ENCODE data around the gene GUCY1A2.

The GUCY1A2 gene

GRCh38 chr11:106983991-106984390 is 34.3 kb downstream of the GUCY1A2 start:
- no peak overlapping the region for H3K27ac ChIP-seq

GRCh38 chr11:106983261-106983660 is 35.0 kb downstream of the GUCY1A2 start:
- no peak for TF ChIP-seq ZFX (IDR thresholded peaks at IDR 0.05)
- TF ChIP-seq CTCF (conservative IDR thresholded peaks at IDR 0.05) = no peak

More at GRCh38 chr11:106983991-106984390, 34.3 kb downstream of the GUCY1A2 start:
- TF ChIP-seq ZFX (IDR thresholded peaks at IDR 0.05) = no peak
- TF ChIP-seq CTCF (conservative IDR thresholded peaks at IDR 0.05) = no peak

GRCh38 chr11:106974831-106975230 is 43.4 kb downstream of the GUCY1A2 start:
- TF ChIP-seq ZFX (IDR thresholded peaks at IDR 0.05) (no peak), CTCF (conservative IDR thresholded peaks at IDR 0.05) (no peak)
- H3K27ac ChIP-seq = no peak overlapping the region

More at GRCh38 chr11:106983261-106983660, 35.0 kb downstream of the GUCY1A2 start:
- no peak overlapping the region for H3K27ac ChIP-seq

GRCh38 chr11:106971864-106972263 is 46.4 kb downstream of the GUCY1A2 start:
- no peak overlapping the region for H3K27ac ChIP-seq
- TF ChIP-seq CTCF (conservative IDR thresholded peaks at IDR 0.05) = no peak

- no peak overlapping the region for H3K27ac ChIP-seq
- TF ChIP-seq CTCF (conservative IDR thresholded peaks at IDR 0.05) (no peak), ZFX (IDR thresholded peaks at IDR 0.05) (no peak)
These were observed 48.5 kb downstream of the GUCY1A2 start for GRCh38 chr11:106969644-106970355.

- no peak overlapping the region for H3K27ac ChIP-seq
- no peak for TF ChIP-seq ZFX (IDR thresholded peaks at IDR 0.05)
- no peak for TF ChIP-seq CTCF (conservative IDR thresholded peaks at IDR 0.05)
These were observed 55.3 kb downstream of the GUCY1A2 start for GRCh38 chr11:106962995-106963394.

GRCh38 chr11:106961518-106961917 is 56.8 kb downstream of the GUCY1A2 start:
- TF ChIP-seq ZFX (IDR thresholded peaks at IDR 0.05) = no peak
- TF ChIP-seq CTCF (conservative IDR thresholded peaks at IDR 0.05) = no peak
- H3K27ac ChIP-seq = no peak overlapping the region
